ENCODE data around the gene SLC16A3.

GRCh38 chr17:82228278-82228841, 482 bp upstream of the SLC16A3 start:
- TF ChIP-seq, protein P1, sequence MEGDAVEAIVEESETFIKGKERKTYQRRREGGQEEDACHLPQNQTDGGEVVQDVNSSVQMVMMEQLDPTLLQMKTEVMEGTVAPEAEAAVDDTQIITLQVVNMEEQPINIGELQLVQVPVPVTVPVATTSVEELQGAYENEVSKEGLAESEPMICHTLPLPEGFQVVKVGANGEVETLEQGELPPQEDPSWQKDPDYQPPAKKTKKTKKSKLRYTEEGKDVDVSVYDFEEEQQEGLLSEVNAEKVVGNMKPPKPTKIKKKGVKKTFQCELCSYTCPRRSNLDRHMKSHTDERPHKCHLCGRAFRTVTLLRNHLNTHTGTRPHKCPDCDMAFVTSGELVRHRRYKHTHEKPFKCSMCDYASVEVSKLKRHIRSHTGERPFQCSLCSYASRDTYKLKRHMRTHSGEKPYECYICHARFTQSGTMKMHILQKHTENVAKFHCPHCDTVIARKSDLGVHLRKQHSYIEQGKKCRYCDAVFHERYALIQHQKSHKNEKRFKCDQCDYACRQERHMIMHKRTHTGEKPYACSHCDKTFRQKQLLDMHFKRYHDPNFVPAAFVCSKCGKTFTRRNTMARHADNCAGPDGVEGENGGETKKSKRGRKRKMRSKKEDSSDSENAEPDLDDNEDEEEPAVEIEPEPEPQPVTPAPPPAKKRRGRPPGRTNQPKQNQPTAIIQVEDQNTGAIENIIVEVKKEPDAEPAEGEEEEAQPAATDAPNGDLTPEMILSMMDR (IDR thresholded peaks at IDR 0.05), result no peak
- no peak for TF ChIP-seq POLR2A (IDR thresholded peaks at IDR 0.05)
